ENCODE data around the gene PEAK1.

PEAK1 gene

GRCh38 chr15:77419836-77420609 is at the start of gene PEAK1:
Gene PEAK1 (minus strand): TSS chr15:77420104. CDS start chr15:77181926, 238,178 bp downstream.
- peak; percentile 99 for DNase-seq (ENCODE audit: low spot score)

- no peak for DNase-seq (ENCODE audit: low spot score)
Observed at GRCh38 chr15:77468896-77469295, 49.0 kb upstream of the PEAK1 start.

GRCh38 chr15:77466521-77466920 is 46.6 kb upstream of the PEAK1 start:
- no peak for DNase-seq (ENCODE audit: low spot score)

- no peak for DNase-seq (ENCODE audit: low spot score)
Observed at GRCh38 chr15:77464129-77464865, 44.4 kb upstream of the PEAK1 start.

- no peak for DNase-seq (ENCODE audit: low spot score)
Observed at GRCh38 chr15:77461486-77461885, 41.6 kb upstream of the PEAK1 start.

- no peak for DNase-seq (ENCODE audit: low spot score)
Observed at GRCh38 chr15:77459031-77459430, 39.1 kb upstream of the PEAK1 start.

GRCh38 chr15:77457905-77458265 is 38.0 kb upstream of the PEAK1 start:
- no peak for DNase-seq (ENCODE audit: low spot score)

GRCh38 chr15:77457191-77457904 is 37.4 kb upstream of the PEAK1 start:
- DNase-seq (ENCODE audit: low spot score), result no peak

- DNase-seq (ENCODE audit: low spot score), result no peak
Observed at GRCh38 chr15:77456746-77457145, 36.8 kb upstream of the PEAK1 start.

GRCh38 chr15:77455696-77456321 is 35.9 kb upstream of the PEAK1 start:
- no peak for DNase-seq (ENCODE audit: low spot score)

- DNase-seq (ENCODE audit: low spot score), result no peak
Observed at GRCh38 chr15:77454951-77455350, 35.0 kb upstream of the PEAK1 start.

- DNase-seq (ENCODE audit: low spot score), result no peak
Observed at GRCh38 chr15:77454265-77454664, 34.4 kb upstream of the PEAK1 start.

GRCh38 chr15:77446840-77447390 is 27.0 kb upstream of the PEAK1 start:
- no peak for DNase-seq (ENCODE audit: low spot score)

- DNase-seq (ENCODE audit: low spot score), result no peak
Observed at GRCh38 chr15:77440378-77440999, 20.6 kb upstream of the PEAK1 start.

- no peak for DNase-seq (ENCODE audit: low spot score)
Observed at GRCh38 chr15:77437264-77437663, 17.4 kb upstream of the PEAK1 start.

- DNase-seq (ENCODE audit: low spot score), result no peak
Observed at GRCh38 chr15:77436822-77437221, 16.9 kb upstream of the PEAK1 start.

- no peak for DNase-seq (ENCODE audit: low spot score)
Observed at GRCh38 chr15:77430652-77431051, 10.7 kb upstream of the PEAK1 start.

GRCh38 chr15:77430213-77430612 is 10.3 kb upstream of the PEAK1 start:
- DNase-seq (ENCODE audit: low spot score), result no peak

- DNase-seq (ENCODE audit: low spot score), result no peak
Observed at GRCh38 chr15:77426871-77427270, 7.0 kb upstream of the PEAK1 start.

- DNase-seq (ENCODE audit: low spot score), result no peak
Observed at GRCh38 chr15:77426377-77426776, 6.5 kb upstream of the PEAK1 start.

GRCh38 chr15:77425104-77425503 is 5.2 kb upstream of the PEAK1 start:
- DNase-seq (ENCODE audit: low spot score), result no peak

GRCh38 chr15:77421370-77421700 is 1.4 kb upstream of the PEAK1 start:
- DNase-seq (ENCODE audit: low spot score), result no peak

Data from CD4-positive, alpha-beta T cell treated with Interleukin-15 for 4 hours (primary cell).